Trophoblast cell (in vitro differentiated cells and primary cell): ENCODE results near the gene PICALM.
"Not testable (repeated sequence)": the region's sequence is repeated elsewhere in the genome, so short reads cannot be mapped to it uniquely, and the experiment has no call there.

Experiments used
- DNase-seq, 2 donors: peaks; one replicate each; pipeline ENCODE4 v3.0.0-alpha.2; 2016
- H2AFZ ChIP-seq: 2 replicates; pipeline ENCODE4 v1.6.1; 2013; ENCODE audit warnings: low read length, moderate library complexity, mild to moderate bottlenecking; ENCODE audit not compliant: insufficient read depth, poor library complexity
- H2AK5ac ChIP-seq: 2 replicates; pipeline ENCODE4 v1.6.1; 2013; ENCODE audit warnings: mild to moderate bottlenecking, low read length
- H2BK120ac ChIP-seq: 2 replicates; pipeline ENCODE4 v1.6.1; 2013; ENCODE audit warnings: low read length, mild to moderate bottlenecking, moderate library complexity; ENCODE audit not compliant: insufficient read depth, poor library complexity
- H2BK12ac ChIP-seq: 2 replicates; pipeline ENCODE4 v1.6.1; 2013; ENCODE audit warnings: mild to moderate bottlenecking, low read length, moderate library complexity
- H2BK5ac ChIP-seq: 2 replicates; pipeline ENCODE4 v1.6.1; 2013; ENCODE audit warnings: low read length, low read depth, moderate library complexity, mild to moderate bottlenecking; ENCODE audit not compliant: poor library complexity
- H3K14ac ChIP-seq: 2 replicates; pipeline ENCODE4 v1.6.1; 2013; ENCODE audit warnings: mild to moderate bottlenecking, low read length
- H3K18ac ChIP-seq: 2 replicates; pipeline ENCODE4 v1.6.1; 2013; ENCODE audit warnings: mild to moderate bottlenecking, low read length
- H3K23ac ChIP-seq: 2 replicates; pipeline ENCODE4 v1.6.1; 2013; ENCODE audit warnings: low read length
- H3K27ac ChIP-seq: 2 replicates; pipeline ENCODE4 v1.5.1; 2013; ENCODE audit warnings: low read depth, mild to moderate bottlenecking, inconsistent platforms, low read length, moderate library complexity
- H3K27me3 ChIP-seq: 2 replicates; pipeline ENCODE4 v1.6.1; 2013; ENCODE audit warnings: inconsistent platforms, mild to moderate bottlenecking, low read length, moderate library complexity; ENCODE audit not compliant: insufficient read depth
- H3K36me3 ChIP-seq, 2 experiments: 1 replicate in 1 of 2; 2 replicates in 1 of 2; pipeline ENCODE4 v1.6.1; 2013; ENCODE audit warnings: low read length in 2 of 2, mild to moderate bottlenecking in 2 of 2, moderate library complexity in 1 of 2; ENCODE audit not compliant: insufficient read depth in 2 of 2, control insufficient read depth in 1 of 2
- H3K4ac ChIP-seq: 2 replicates; pipeline ENCODE4 v1.6.1; 2013; ENCODE audit warnings: low read depth, mild to moderate bottlenecking, low read length, moderate library complexity
- H3K4me1 ChIP-seq, 2 experiments: 1 replicate in 1 of 2; 2 replicates in 1 of 2; pipeline ENCODE4 v1.6.1; 2013; ENCODE audit warnings: low read length in 2 of 2, mild to moderate bottlenecking in 2 of 2, moderate library complexity in 1 of 2; ENCODE audit not compliant: insufficient read depth in 2 of 2, control insufficient read depth in 1 of 2
- H3K4me2 ChIP-seq: 2 replicates; pipeline ENCODE4 v1.6.1; 2013; ENCODE audit warnings: inconsistent platforms, mild to moderate bottlenecking, low read length, moderate library complexity
- H3K4me3 ChIP-seq: 2 replicates; pipeline ENCODE4 v1.5.1; 2013; ENCODE audit warnings: mild to moderate bottlenecking, low read depth, low read length, inconsistent platforms
- H3K79me1 ChIP-seq: one replicate; pipeline ENCODE4 v1.6.1; 2013; ENCODE audit warnings: low read length
- H3K79me2 ChIP-seq: 2 replicates; pipeline ENCODE4 v1.6.1; 2013; ENCODE audit warnings: low read length, mild to moderate bottlenecking; ENCODE audit not compliant: control insufficient read depth, insufficient read depth, poor library complexity
- H3K9ac ChIP-seq: 2 replicates; pipeline ENCODE4 v1.6.1; 2013; ENCODE audit warnings: mild to moderate bottlenecking, low read length
- H3K9me3 ChIP-seq: 2 replicates; pipeline ENCODE4 v1.6.1; 2013; ENCODE audit warnings: low read depth, mild to moderate bottlenecking, control low read depth, inconsistent platforms, low read length; ENCODE audit not compliant: insufficient read depth
- H4K12ac ChIP-seq: 2 replicates; pipeline ENCODE4 v1.6.1; 2013; ENCODE audit warnings: low read depth, mild to moderate bottlenecking, low read length, moderate library complexity
- H4K8ac ChIP-seq: 2 replicates; pipeline ENCODE4 v1.6.1; 2013; ENCODE audit warnings: low read depth, mild to moderate bottlenecking, low read length, moderate library complexity
- H4K91ac ChIP-seq: one replicate; pipeline ENCODE4 v1.6.1; 2013; ENCODE audit warnings: low read depth, mild to moderate bottlenecking, low read length, moderate library complexity
- WGBS: extraction: QIAGEN DNeasy Blood & Tissue Kit; methylation state at CpG from one replicate; pipeline ENCODE4 v1.1.7; 2013; ENCODE audit warnings: missing lambda C conversion rate; ENCODE audit not compliant: insufficient read length, insufficient coverage; ENCODE audit errors: extremely low coverage; 5-methylcytosine and 5-hydroxymethylcytosine counted together

The PICALM gene

GRCh38 chr11:86106916-86107315, 38.0 kb upstream of the PICALM start:
- DNase-seq: no peak
- H4K12ac ChIP-seq: no peak overlapping the region
- H3K18ac ChIP-seq: no peak overlapping the region
- no peak overlapping the region for H3K4me3 ChIP-seq
- H4K8ac ChIP-seq: no peak overlapping the region
- H2AK5ac ChIP-seq: no peak overlapping the region
- H3K4me2 ChIP-seq: no peak overlapping the region
- no peak overlapping the region for H3K9ac ChIP-seq
- H3K14ac ChIP-seq: no peak overlapping the region
- no peak overlapping the region for H2BK5ac ChIP-seq
- no peak overlapping the region for H3K27ac ChIP-seq
- no peak overlapping the region for H4K91ac ChIP-seq
- no peaks in the 10 kb centered on the region for H3K4me1 ChIP-seq
- H3K79me2 ChIP-seq: no peaks in the 10 kb centered on the region
- H3K36me3 ChIP-seq: no peaks in the 10 kb centered on the region
- H3K23ac ChIP-seq: no peak overlapping the region
- WGBS: no CpG with 5 or more reads among the region's 2 CpGs
- H2BK120ac ChIP-seq: no peak overlapping the region
- no peaks in the 10 kb centered on the region for H3K9me3 ChIP-seq
- H3K27me3 ChIP-seq: no peaks in the 10 kb centered on the region
- H2BK12ac ChIP-seq: no peak overlapping the region
- H3K79me1 ChIP-seq: no peaks in the 10 kb centered on the region
- no peak overlapping the region for H2AFZ ChIP-seq
- H3K4ac ChIP-seq: no peak overlapping the region

- not testable (repeated sequence) for H4K8ac ChIP-seq
These were observed 37.1 kb upstream of the PICALM start for GRCh38 chr11:86106031-86106430.

GRCh38 chr11:86105601-86106000, 36.7 kb upstream of the PICALM start:
- not testable (repeated sequence) for H2AK5ac ChIP-seq, H3K27ac ChIP-seq, H2BK120ac ChIP-seq, H3K18ac ChIP-seq, H3K4me2 ChIP-seq, H2BK12ac ChIP-seq, H3K9ac ChIP-seq, H2BK5ac ChIP-seq, H3K14ac ChIP-seq, H3K36me3 ChIP-seq, H3K4me3 ChIP-seq, H3K4me1 ChIP-seq, H3K79me1 ChIP-seq, H4K12ac ChIP-seq, H3K23ac ChIP-seq, H4K91ac ChIP-seq, DNase-seq, H3K4ac ChIP-seq, H3K27me3 ChIP-seq, H2AFZ ChIP-seq, H3K79me2 ChIP-seq, H4K8ac ChIP-seq, H3K9me3 ChIP-seq
- WGBS: no CpG with 5 or more reads among the region's 2 CpGs

More at GRCh38 chr11:86106031-86106430, 37.1 kb upstream of the PICALM start:
- H2BK5ac ChIP-seq, H2AFZ ChIP-seq, H3K4me3 ChIP-seq, H2BK120ac ChIP-seq, H3K14ac ChIP-seq, H3K36me3 ChIP-seq, H3K79me2 ChIP-seq, H3K9ac ChIP-seq, H3K27me3 ChIP-seq, H2BK12ac ChIP-seq, H3K4me1 ChIP-seq, H4K91ac ChIP-seq, H4K12ac ChIP-seq, H3K4ac ChIP-seq, H3K18ac ChIP-seq, H3K23ac ChIP-seq, H3K27ac ChIP-seq, H3K4me2 ChIP-seq, H2AK5ac ChIP-seq, DNase-seq, H3K79me1 ChIP-seq, H3K9me3 ChIP-seq: not testable (repeated sequence)
- WGBS: no CpG with 5 or more reads among the region's 3 CpGs

GRCh38 chr11:86103808-86104207, 34.9 kb upstream of the PICALM start:
- H3K4me2 ChIP-seq: no peak overlapping the region
- H3K27ac ChIP-seq: no peak overlapping the region
- H3K79me1 ChIP-seq: no peaks in the 10 kb centered on the region
- H3K9me3 ChIP-seq: no peaks in the 10 kb centered on the region
- no peak overlapping the region for H3K23ac ChIP-seq
- no peak overlapping the region for H2BK5ac ChIP-seq
- no peak overlapping the region for H2BK12ac ChIP-seq
- H2AFZ ChIP-seq: no peak overlapping the region
- no peaks in the 10 kb centered on the region for H3K27me3 ChIP-seq
- H4K91ac ChIP-seq: no peak overlapping the region
- H3K4me1 ChIP-seq: no peaks in the 10 kb centered on the region
- H3K4ac ChIP-seq: no peak overlapping the region
- no peak overlapping the region for H2BK120ac ChIP-seq
- no peaks in the 10 kb centered on the region for H3K36me3 ChIP-seq
- no peak overlapping the region for H3K4me3 ChIP-seq
- no peak overlapping the region for H3K9ac ChIP-seq
- H3K79me2 ChIP-seq: no peaks in the 10 kb centered on the region
- no peak overlapping the region for H4K8ac ChIP-seq
- H3K14ac ChIP-seq: no peak overlapping the region
- no CpG with 5 or more reads among the region's 1 CpG for WGBS
- no peak overlapping the region for H3K18ac ChIP-seq
- H4K12ac ChIP-seq: no peak overlapping the region
- peak in 1 of 2 donors; percentile 31 for DNase-seq
- H2AK5ac ChIP-seq: no peak overlapping the region
